ENCODE data around the gene DAO.

DNA sequence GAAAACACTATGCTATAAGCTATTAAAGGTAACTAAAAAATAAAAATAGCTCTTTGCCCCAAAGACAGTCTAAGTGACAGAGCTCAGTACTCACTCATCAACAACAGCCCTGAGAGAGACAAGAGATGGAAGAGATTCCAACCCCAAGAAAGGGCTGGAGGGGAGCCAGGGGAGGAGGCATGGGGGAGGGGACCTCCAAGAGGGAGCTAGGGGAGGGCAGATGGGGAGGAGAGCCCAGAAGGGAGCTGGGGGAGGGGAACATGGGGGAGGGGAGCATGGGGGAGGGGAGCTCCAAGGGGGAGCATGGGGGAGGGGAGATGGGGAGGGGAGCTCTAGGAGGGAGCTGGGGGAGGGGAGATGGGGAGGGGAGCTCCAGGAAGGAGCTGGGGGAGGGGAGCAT lies 30.2 kb upstream of the DAO start:
- TF ChIP-seq CTCF (conservative IDR thresholded peaks at IDR 0.05) (no peak), EZH2 (IDR thresholded peaks at IDR 0.05; ENCODE audit: low read depth) (no peak)

Measured in PC-9 (cell line).